GM06990 (cell line): Measurements from ENCODE around the gene ACTN1.
A peak's percentile ranks its signal among the peaks of the same experiment; 100 is the strongest.

Experiments used
- DNase-seq: peaks from one replicate; pipeline ENCODE4 v3.0.0-alpha.2; 2011; ENCODE audit not compliant: insufficient read length; ENCODE audit errors: extremely low read depth
- H3K27me3 ChIP-seq: replicated peaks from 2 replicates; pipeline ENCODE4 v1.6.0; 2011; ENCODE audit warnings: low read length; ENCODE audit not compliant: control insufficient read depth, insufficient read depth
- H3K36me3 ChIP-seq: 2 replicates; pipeline ENCODE4 v1.5.1; 2011; ENCODE audit warnings: low read length; ENCODE audit not compliant: control insufficient read depth, insufficient read depth
- H3K4me3 ChIP-seq: replicated peaks from 2 replicates; pipeline ENCODE4 v1.5.1; 2011; ENCODE audit warnings: low read depth, mild to moderate bottlenecking, control low read depth, low read length
- CTCF ChIP-seq: IDR thresholded peaks from 2 replicates; pipeline ENCODE4 v1.5.1; 2011; ENCODE audit warnings: low read length, control low read depth, mild to moderate bottlenecking, inconsistent platforms; ENCODE audit not compliant: insufficient read depth, poor library complexity, severe bottlenecking

The ACTN1 gene

GRCh38 chr14:68824517-68825347, 154.4 kb downstream of the ACTN1 start:
- Histone ChIP-seq H3K36me3 (no peaks in the 10 kb centered on the region), H3K4me3 (no peak overlapping the region), H3K27me3 (no peaks in the 10 kb centered on the region)
- DNase-seq = no peak
- TF ChIP-seq CTCF = peak; percentile 95

DNA sequence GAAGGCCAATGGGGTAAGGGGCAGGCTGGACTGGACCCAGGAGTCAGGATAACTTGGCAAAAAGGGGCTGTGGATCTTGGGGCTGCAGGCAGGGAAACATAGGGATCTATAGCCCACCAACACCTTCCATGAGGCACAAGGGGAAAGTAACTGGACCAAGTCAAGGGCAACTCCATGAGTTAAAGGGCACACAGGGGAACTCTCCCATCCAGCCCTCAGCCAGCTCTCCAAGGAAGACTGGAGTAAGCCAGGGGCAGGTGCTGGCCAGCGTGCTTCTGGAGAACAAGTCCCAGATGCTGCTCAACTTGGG, 154.9 kb downstream of the ACTN1 start:
- TF ChIP-seq CTCF = no peak
- no peak for DNase-seq
- Histone ChIP-seq H3K4me3 (no peak overlapping the region), H3K36me3 (no peaks in the 10 kb centered on the region), H3K27me3 (no peaks in the 10 kb centered on the region)
